ENCODE measurements around the gene KBTBD12. TPM values are rescaled to one million over a fixed set of nuclear protein-coding genes. Genes with fewer than 3 reads are reported as not detected.
"Not testable (repeated sequence)": the region's sequence is repeated elsewhere in the genome, so short reads cannot be mapped to it uniquely, and the experiment has no call there.

Gene KBTBD12, protein sequence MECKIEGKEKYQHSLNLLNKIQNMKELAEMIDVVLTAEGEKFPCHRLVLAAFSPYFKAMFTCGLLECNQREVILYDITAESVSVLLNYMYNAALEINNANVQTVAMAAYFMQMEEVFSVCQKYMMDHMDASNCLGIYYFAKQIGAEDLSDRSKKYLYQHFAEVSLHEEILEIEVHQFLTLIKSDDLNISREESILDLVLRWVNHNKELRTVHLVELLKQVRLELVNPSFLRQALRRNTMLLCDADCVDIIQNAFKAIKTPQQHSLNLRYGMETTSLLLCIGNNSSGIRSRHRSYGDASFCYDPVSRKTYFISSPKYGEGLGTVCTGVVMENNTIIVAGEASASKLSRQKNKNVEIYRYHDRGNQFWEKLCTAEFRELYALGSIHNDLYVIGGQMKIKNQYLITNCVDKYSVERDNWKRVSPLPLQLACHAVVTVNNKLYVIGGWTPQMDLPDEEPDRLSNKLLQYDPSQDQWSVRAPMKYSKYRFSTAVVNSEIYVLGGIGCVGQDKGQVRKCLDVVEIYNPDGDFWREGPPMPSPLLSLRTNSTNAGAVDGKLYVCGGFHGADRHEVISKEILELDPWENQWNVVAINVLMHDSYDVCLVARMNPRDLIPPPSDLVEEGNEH
- total RNA-seq, result not detected
- polyA plus RNA-seq, result not detected
- not detected for total RNA-seq

DNA sequence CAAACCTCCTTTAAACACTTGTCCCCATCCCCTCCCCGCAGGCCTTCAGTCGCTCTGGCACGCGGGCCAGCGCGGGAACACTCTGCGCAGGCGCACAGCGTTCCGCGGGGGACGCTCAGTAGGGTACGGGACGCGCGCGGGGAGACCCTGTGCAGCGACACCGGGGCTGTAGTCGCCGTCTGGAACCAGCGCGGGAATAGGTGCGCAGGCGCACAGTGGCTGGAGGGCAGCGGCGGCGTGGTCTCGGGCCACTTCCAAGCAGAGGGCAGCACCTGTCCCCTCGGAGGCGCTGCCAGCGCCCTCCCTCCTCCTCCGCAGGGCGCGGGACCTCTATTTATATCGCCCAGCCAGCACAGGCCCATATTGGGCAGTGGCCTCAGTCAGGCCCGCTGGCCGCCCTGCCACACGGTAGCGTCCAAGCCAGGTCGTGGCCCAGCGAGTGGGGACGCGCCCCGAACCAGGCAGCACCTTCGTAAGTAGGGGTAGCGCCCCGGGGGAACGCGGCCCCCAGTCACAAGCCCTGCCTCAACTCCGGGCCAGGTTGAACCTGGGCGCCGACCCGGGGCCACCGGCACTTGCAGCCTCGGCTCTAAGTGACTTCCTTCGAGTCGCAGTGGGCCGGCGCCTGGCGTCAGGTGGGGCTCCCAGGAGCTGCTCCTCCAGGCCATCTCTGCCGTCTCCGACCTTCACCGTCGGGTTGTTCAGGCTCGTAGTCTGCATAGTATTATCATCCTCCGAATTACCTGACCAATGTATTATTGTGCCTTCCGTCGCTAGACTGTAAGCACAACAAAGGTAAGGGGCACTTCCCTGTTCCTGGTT lies at the start of gene KBTBD12:
TSS of gene KBTBD12 (plus strand) at position 118 of the 822 bp plus-strand sequence. CDS start 7,830 bp downstream, outside the sequence.
- POLR2A ChIA-PET, result no interaction called here
- peaks cover 0 to 11% (median 5%) of the 10 kb centered on the region in 11 donors for H3K9me3 Mint-ChIP-seq
- H3K27me3 Mint-ChIP-seq, result peaks cover 58 to 69% (median 64%) of the 10 kb centered on the region in 5 donors
- intact Hi-C loops (cut with micrococcal nuclease), result no loop called here
- H3K27me3 ChIP-seq (ENCODE audit: control insufficient read depth in 2 of 2, insufficient read depth in 2 of 2, low read length in 2 of 2), result peaks cover 0 to 3% of the 10 kb centered on the region in 2 donors
- no peaks in the 10 kb centered on the region for H3K4me1 ChIP-seq (ENCODE audit: control insufficient read depth in 2 of 2, insufficient read depth in 2 of 2, low read length in 2 of 2)
- CTCF ChIA-PET, result no interaction called here
- H3K9me3 ChIP-seq (ENCODE audit: control insufficient read depth in 2 of 3, low read length in 3 of 3), result no peaks in the 10 kb centered on the region
- peaks cover 0 to 10% (median 3%) of the 10 kb centered on the region in 7 donors for H3K4me1 Mint-ChIP-seq
- no peak within 1 kb of the TSS for H3K27ac ChIP-seq (ENCODE audit: low read depth, low read length)
- no peak for ATAC-seq
- DNase-seq, result no peak
- H3K36me3 Mint-ChIP-seq, result peaks cover 0 to 4% (median 0%) of the 10 kb centered on the region in 5 donors
- no peaks in the 10 kb centered on the region for H3K36me3 ChIP-seq (ENCODE audit: control insufficient read depth in 2 of 3, insufficient read depth in 3 of 3, low read length in 3 of 3)
- no peak within 1 kb of the TSS for H3K4me3 ChIP-seq (ENCODE audit: low read length)
- H3K27ac Mint-ChIP-seq, result no peak within 1 kb of the TSS
- H3K4me3 Mint-ChIP-seq, result peak within 1 kb of the TSS in 8 of 10 donors; percentile 14 to 69 (median 38)

DNA sequence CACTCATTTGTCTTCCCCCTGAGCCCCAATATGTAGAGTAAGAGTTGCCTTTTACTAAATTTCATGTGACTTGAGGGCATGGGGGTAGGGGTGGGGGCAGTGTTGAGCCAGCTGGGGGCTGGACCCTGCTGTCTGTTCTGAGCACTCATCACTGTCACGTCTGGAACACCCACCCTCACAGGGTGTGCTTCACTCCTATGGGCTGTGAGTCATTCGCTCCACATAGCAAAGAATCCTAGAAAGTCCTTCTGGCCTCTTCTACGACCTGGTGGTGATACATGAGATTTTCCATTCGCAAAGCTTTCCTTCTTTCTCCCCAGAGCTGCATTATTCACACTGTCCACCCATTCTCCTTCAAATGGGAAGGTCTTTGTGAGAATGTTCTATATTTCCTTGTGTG lies 49.1 kb upstream of the KBTBD12 start:
- H3K4me1 ChIP-seq (ENCODE audit: control insufficient read depth in 2 of 2, insufficient read depth in 2 of 2, low read length in 2 of 2), result no peaks in the 10 kb centered on the region
- intact Hi-C loops (cut with micrococcal nuclease), result no loop called here
- DNase-seq, result no peak
- CTCF ChIA-PET, result no interaction called here
- H3K27me3 ChIP-seq (ENCODE audit: control insufficient read depth in 2 of 2, insufficient read depth in 2 of 2, low read length in 2 of 2), result no peaks in the 10 kb centered on the region
- Mint-ChIP-seq H3K4me3 (no peak overlapping the region), H3K27ac (no peak overlapping the region), H3K36me3 (no peaks in the 10 kb centered on the region), H3K4me1 (no peaks in the 10 kb centered on the region), H3K27me3 (peaks cover 0 to 24% (median 7%) of the 10 kb centered on the region in 5 donors), H3K9me3 (no peaks in the 10 kb centered on the region)
- no peak overlapping the region for H3K27ac ChIP-seq (ENCODE audit: low read depth, low read length)
- H3K36me3 ChIP-seq (ENCODE audit: control insufficient read depth in 2 of 3, insufficient read depth in 3 of 3, low read length in 3 of 3), result no peaks in the 10 kb centered on the region
- no peak for ATAC-seq
- POLR2A ChIA-PET, result no interaction called here
- H3K9me3 ChIP-seq (ENCODE audit: control insufficient read depth in 2 of 3, low read length in 3 of 3), result no peaks in the 10 kb centered on the region
- H3K4me3 ChIP-seq (ENCODE audit: low read length), result no peak overlapping the region

DNA sequence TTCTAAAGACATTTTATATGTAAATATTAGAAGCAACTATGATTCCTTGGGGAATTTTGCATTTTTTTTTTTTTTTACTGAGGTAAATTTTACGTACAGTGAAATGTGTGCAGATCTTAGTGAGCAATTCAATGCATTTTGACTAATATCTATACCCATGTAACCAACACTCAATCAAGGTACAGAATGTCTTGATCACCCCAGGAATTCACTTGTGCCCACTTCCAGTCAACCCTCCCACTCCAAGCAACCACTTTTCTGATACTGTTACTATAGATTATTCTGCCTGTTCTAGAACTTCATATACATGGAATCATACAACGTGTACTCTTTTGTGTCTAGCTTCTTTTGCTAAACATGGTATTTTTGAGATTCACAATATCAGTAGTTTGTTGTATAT lies 47.6 kb upstream of the KBTBD12 start:
- no peak for ATAC-seq
- Mint-ChIP-seq H3K4me1 (no peaks in the 10 kb centered on the region), H3K36me3 (no peaks in the 10 kb centered on the region), H3K9me3 (no peaks in the 10 kb centered on the region), H3K27me3 (peaks cover 0 to 24% (median 6%) of the 10 kb centered on the region in 5 donors), H3K4me3 (no peak overlapping the region), H3K27ac (no peak overlapping the region)
- DNase-seq, result no peak
- CTCF ChIA-PET, result no interaction called here
- Histone ChIP-seq H3K9me3 (ENCODE audit: control insufficient read depth in 2 of 3, low read length in 3 of 3) (no peaks in the 10 kb centered on the region), H3K4me3 (ENCODE audit: low read length) (no peak overlapping the region), H3K4me1 (ENCODE audit: control insufficient read depth in 2 of 2, insufficient read depth in 2 of 2, low read length in 2 of 2) (no peaks in the 10 kb centered on the region), H3K27me3 (ENCODE audit: control insufficient read depth in 2 of 2, insufficient read depth in 2 of 2, low read length in 2 of 2) (no peaks in the 10 kb centered on the region), H3K36me3 (ENCODE audit: control insufficient read depth in 2 of 3, insufficient read depth in 3 of 3, low read length in 3 of 3) (no peaks in the 10 kb centered on the region), H3K27ac (ENCODE audit: low read depth, low read length) (no peak overlapping the region)
- POLR2A ChIA-PET, result no interaction called here
- intact Hi-C loops (cut with micrococcal nuclease), result no loop called here

DNA sequence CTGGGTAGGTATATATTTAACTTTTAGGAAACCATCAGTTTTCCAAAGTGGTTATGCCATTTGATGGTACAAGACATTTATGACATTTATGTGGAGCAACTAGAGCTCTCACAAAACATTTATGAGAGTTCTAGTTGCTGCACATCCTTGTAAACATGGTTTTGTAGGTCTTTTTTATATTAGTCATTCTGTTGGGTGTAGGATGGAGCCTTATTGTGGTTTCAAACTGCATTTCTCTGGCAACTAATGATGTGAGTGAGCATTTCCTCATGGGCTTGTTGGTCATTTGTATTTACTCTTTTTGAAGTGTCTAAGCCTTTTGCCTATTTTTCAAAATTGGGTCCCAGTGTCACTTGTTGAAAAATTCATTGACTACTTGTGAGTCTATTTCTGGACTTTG lies 47.0 kb upstream of the KBTBD12 start:
- H3K9me3 ChIP-seq (ENCODE audit: control insufficient read depth in 2 of 3, low read length in 3 of 3), result no peaks in the 10 kb centered on the region
- intact Hi-C loops (cut with micrococcal nuclease), result no loop called here
- CTCF ChIA-PET, result no interaction called here

DNA sequence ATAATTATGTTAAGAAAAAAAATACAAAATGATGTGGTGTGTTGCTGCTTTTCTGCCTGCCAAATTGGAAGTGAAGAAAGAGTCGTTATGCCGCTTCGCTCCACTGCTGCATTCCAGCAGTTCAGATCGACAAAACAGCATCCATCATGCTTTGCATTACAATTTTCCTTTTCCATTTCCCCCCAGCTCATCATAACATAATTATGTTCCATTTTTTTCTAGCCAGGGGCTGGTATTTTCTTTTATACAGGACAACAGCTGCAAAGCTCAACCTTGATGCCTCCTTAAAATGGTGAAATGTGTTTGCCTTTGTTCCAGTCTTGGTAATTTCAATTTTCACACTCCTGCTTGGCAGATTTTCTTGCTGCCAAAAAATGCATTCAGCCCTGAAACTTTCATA lies 44.9 kb upstream of the KBTBD12 start:
- ATAC-seq (no peak), DNase-seq (no peak)
- Mint-ChIP-seq H3K4me1 (no peaks in the 10 kb centered on the region), H3K9me3 (no peaks in the 10 kb centered on the region), H3K27ac (no peak overlapping the region), H3K36me3 (no peaks in the 10 kb centered on the region), H3K4me3 (no peak overlapping the region), H3K27me3 (peaks cover 0 to 24% (median 8%) of the 10 kb centered on the region in 5 donors)
- intact Hi-C loops (cut with micrococcal nuclease), result no loop called here
- ChIA-PET POLR2A (no interaction called here), CTCF (no interaction called here)
- Histone ChIP-seq H3K4me3 (ENCODE audit: low read length) (no peak overlapping the region), H3K9me3 (ENCODE audit: control insufficient read depth in 2 of 3, low read length in 3 of 3) (no peaks in the 10 kb centered on the region), H3K27ac (ENCODE audit: low read depth, low read length) (no peak overlapping the region), H3K36me3 (ENCODE audit: control insufficient read depth in 2 of 3, insufficient read depth in 3 of 3, low read length in 3 of 3) (no peaks in the 10 kb centered on the region), H3K4me1 (ENCODE audit: control insufficient read depth in 2 of 2, insufficient read depth in 2 of 2, low read length in 2 of 2) (no peaks in the 10 kb centered on the region), H3K27me3 (ENCODE audit: control insufficient read depth in 2 of 2, insufficient read depth in 2 of 2, low read length in 2 of 2) (no peaks in the 10 kb centered on the region)

More for the DNA sequence above, 47.0 kb upstream of the KBTBD12 start:
- Mint-ChIP-seq H3K4me3 (no peak overlapping the region), H3K4me1 (no peaks in the 10 kb centered on the region), H3K27ac (no peak overlapping the region), H3K9me3 (no peaks in the 10 kb centered on the region), H3K36me3 (no peaks in the 10 kb centered on the region), H3K27me3 (peaks cover 0 to 24% (median 6%) of the 10 kb centered on the region in 5 donors)
- Histone ChIP-seq H3K27me3 (ENCODE audit: control insufficient read depth in 2 of 2, insufficient read depth in 2 of 2, low read length in 2 of 2) (no peaks in the 10 kb centered on the region), H3K4me1 (ENCODE audit: control insufficient read depth in 2 of 2, insufficient read depth in 2 of 2, low read length in 2 of 2) (no peaks in the 10 kb centered on the region), H3K4me3 (ENCODE audit: low read length) (no peak overlapping the region), H3K27ac (ENCODE audit: low read depth, low read length) (no peak overlapping the region), H3K36me3 (ENCODE audit: control insufficient read depth in 2 of 3, insufficient read depth in 3 of 3, low read length in 3 of 3) (no peaks in the 10 kb centered on the region)
- DNase-seq, result no peak
- ATAC-seq, result no peak
- POLR2A ChIA-PET, result no interaction called here

DNA sequence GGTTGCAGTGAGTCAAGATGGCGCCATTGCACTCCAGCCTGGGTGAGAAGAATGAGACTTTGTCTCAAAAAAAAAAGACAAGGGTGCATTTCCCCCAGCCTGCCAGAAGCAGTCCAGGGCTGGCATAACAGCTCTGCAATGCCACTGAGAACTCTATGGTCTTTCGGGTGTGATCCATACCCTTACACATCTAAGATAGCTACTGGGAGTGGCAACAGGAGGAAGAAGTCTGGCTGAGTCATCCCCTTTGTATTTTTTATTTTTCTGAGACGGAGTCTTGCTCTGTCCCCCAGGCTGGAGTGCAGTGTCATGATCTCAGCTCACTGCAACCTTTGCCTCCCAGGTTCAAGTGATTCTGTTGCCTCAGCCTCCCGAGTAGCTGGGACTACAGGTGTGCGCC lies 40.9 kb upstream of the KBTBD12 start:
- H3K27me3 ChIP-seq (ENCODE audit: control insufficient read depth in 2 of 2, insufficient read depth in 2 of 2, low read length in 2 of 2); H3K27ac Mint-ChIP-seq; H3K4me1 Mint-ChIP-seq; intact Hi-C loops (cut with micrococcal nuclease); H3K36me3 Mint-ChIP-seq; H3K9me3 ChIP-seq (ENCODE audit: control insufficient read depth in 2 of 3, low read length in 3 of 3); H3K4me3 Mint-ChIP-seq; POLR2A ChIA-PET; CTCF ChIA-PET; H3K9me3 Mint-ChIP-seq; DNase-seq; H3K36me3 ChIP-seq (ENCODE audit: control insufficient read depth in 2 of 3, insufficient read depth in 3 of 3, low read length in 3 of 3); H3K4me1 ChIP-seq (ENCODE audit: control insufficient read depth in 2 of 2, insufficient read depth in 2 of 2, low read length in 2 of 2); H3K27ac ChIP-seq (ENCODE audit: low read depth, low read length); ATAC-seq; H3K4me3 ChIP-seq (ENCODE audit: low read length): not testable (repeated sequence)
- peaks cover 2 to 16% (median 6%) of the 10 kb centered on the region in 5 donors for H3K27me3 Mint-ChIP-seq
